ENCODE data around the gene PLPP4.

- no peak for TF ChIP-seq CTCF (IDR thresholded peaks at IDR 0.05 in 8 of 11, conservative IDR thresholded peaks at IDR 0.05 in 3 of 11)
- TF ChIP-seq POLR2A (IDR thresholded peaks at IDR 0.05) = no peak
Measured at GRCh38 chr10:120572307-120572706, 115.3 kb downstream of the PLPP4 start.
